Common myeloid progenitor, CD34-positive (primary cell): ENCODE results near the gene NFKBIB.

Experiments
- CTCF ChIA-PET: fragments of 350-600 bp; sonication (Branson Sonifier 250); formaldehyde crosslinking; loops from one replicate; lab custom pipeline; 2021; ENCODE audit warnings: antibody characterized with exemption; lab: Charles Lee
- POLR2A ChIA-PET: fragments of 350-600 bp; sonication (Branson Sonifier 250); formaldehyde crosslinking; loops from one replicate; lab custom pipeline; 2021; ENCODE audit warnings: antibody characterized with exemption; lab: Charles Lee
- DNase-seq, 3 donors: peaks; one replicate each; pipeline versions ENCODE4 v3.0.0 to v3.0.0-alpha.2; 2013
- H3K27ac ChIP-seq, 2 experiments: 1 replicate in 1 of 2; 2 replicates in 1 of 2; pipeline ENCODE4 v1.7.0; 2013; ENCODE audit warnings: inconsistent platforms in 2 of 2, low read length in 2 of 2, mild to moderate bottlenecking in 2 of 2, low read depth in 1 of 2, moderate library complexity in 1 of 2; ENCODE audit not compliant: severe bottlenecking in 2 of 2, insufficient read depth in 1 of 2, poor library complexity in 1 of 2
- H3K27me3 ChIP-seq, 5 experiments: replicated peaks in 2 of 5; 1 replicate in 3 of 5; 2 replicates in 2 of 5; pipeline versions ENCODE4 v1.6.1 to v1.7.0; 2013; ENCODE audit warnings: low read length in 4 of 5, mild to moderate bottlenecking in 2 of 5, moderate library complexity in 2 of 5, inconsistent platforms in 1 of 5; ENCODE audit not compliant: insufficient read depth in 5 of 5, control insufficient read depth in 4 of 5
- H3K36me3 ChIP-seq, 4 experiments: 1 replicate in 2 of 4; 2 replicates in 2 of 4; pipeline versions ENCODE4 v1.6.1 to v1.7.0; 2013; ENCODE audit warnings: low read length in 3 of 4, control low read depth in 1 of 4, mild to moderate bottlenecking in 1 of 4; ENCODE audit not compliant: control insufficient read depth in 4 of 4, insufficient read depth in 4 of 4
- H3K4me1 ChIP-seq, 4 experiments: 1 replicate in 3 of 4; 2 replicates in 1 of 4; pipeline versions ENCODE4 v1.6.1 to v1.7.1; 2013; ENCODE audit warnings: low read length in 3 of 4, mild to moderate bottlenecking in 3 of 4, control low read depth in 1 of 4, inconsistent platforms in 1 of 4, moderate library complexity in 1 of 4; ENCODE audit not compliant: control insufficient read depth in 4 of 4, insufficient read depth in 4 of 4; ENCODE audit errors: control extremely low read depth in 1 of 4
- H3K4me3 ChIP-seq, 7 experiments: 1 replicate in 4 of 7; 2 replicates in 3 of 7; pipeline versions ENCODE4 v1.5.1 to v1.7.0; 2013; ENCODE audit warnings: mild to moderate bottlenecking in 7 of 7, low read length in 6 of 7, moderate library complexity in 6 of 7, inconsistent platforms in 2 of 7, low read depth in 2 of 7, control low read depth in 1 of 7; ENCODE audit not compliant: insufficient read depth in 4 of 7, control insufficient read depth in 1 of 7; ENCODE audit errors: extremely low read depth in 1 of 7
- H3K9me3 ChIP-seq, 5 experiments: 1 replicate in 4 of 5; 2 replicates in 1 of 5; pipeline versions ENCODE4 v1.6.1 to v1.7.1; 2013; ENCODE audit warnings: low read length in 4 of 5, mild to moderate bottlenecking in 2 of 5, inconsistent platforms in 1 of 5, low read depth in 1 of 5, moderate library complexity in 1 of 5; ENCODE audit not compliant: control insufficient read depth in 4 of 5, insufficient read depth in 2 of 5; ENCODE audit errors: control extremely low read depth in 1 of 5
- WGBS: methylation state at CpG from one replicate; pipeline ENCODE4 v1.1.5; 2013; ENCODE audit not compliant: insufficient coverage; 5-methylcytosine and 5-hydroxymethylcytosine counted together

The NFKBIB gene

DNA sequence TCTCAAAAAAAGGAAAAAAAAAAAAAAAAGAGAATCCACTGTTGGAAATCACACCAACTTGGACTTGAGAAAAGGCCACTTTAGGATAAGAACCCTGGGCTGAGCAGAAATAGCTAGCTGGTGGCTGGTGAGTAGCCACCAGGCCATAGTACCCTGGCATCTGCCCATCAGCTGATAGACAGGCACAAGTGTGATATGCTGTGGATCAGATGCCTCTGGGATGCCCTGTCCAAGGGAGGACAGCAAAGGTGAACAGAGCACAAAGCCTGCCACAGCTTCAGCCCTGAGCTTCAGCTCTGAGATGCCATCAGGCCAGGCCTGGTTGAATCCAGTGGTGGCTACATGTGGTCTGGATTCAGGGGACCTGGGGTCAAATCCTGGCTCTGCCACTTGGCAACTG lies 9.1 kb upstream of the NFKBIB start:
- no peak overlapping the region for H3K27ac ChIP-seq
- no peaks in the 10 kb centered on the region for H3K27me3 ChIP-seq
- H3K4me3 ChIP-seq = no peak overlapping the region
- CTCF ChIA-PET = no interaction called here
- H3K4me1 ChIP-seq = peaks cover 0 to 10% (median 9%) of the 10 kb centered on the region in 4 experiments
- DNase-seq = no peak
- no peaks in the 10 kb centered on the region for H3K9me3 ChIP-seq
- POLR2A ChIA-PET = no interaction called here
- peaks cover 2 to 32% (median 24%) of the 10 kb centered on the region in 4 experiments for H3K36me3 ChIP-seq

DNA sequence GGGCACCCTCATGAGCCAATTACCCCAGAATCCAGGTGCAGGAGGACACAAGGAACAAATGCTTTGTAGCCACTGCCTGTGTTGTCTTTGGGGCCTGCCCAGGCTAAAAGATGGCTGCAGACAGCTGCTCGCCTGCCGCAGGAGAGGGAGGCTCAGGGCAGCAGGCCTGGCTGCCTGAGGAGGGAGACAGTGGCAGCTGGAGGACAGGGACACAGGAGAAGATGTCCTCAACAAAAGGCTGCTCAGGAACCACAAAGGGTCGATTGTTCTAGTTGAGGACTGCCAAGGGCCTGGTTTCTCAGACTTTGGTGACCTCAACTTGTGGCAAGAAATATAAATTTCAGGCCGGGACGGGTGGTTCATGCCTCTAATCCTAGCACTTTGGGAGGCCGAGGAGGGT lies 8.0 kb upstream of the NFKBIB start:
- no peak overlapping the region for H3K4me3 ChIP-seq
- peaks cover 0 to 10% (median 9%) of the 10 kb centered on the region in 4 experiments for H3K4me1 ChIP-seq
- no peak overlapping the region for H3K27ac ChIP-seq
- POLR2A ChIA-PET = no interaction called here
- CTCF ChIA-PET = interaction anchor here (1.0 to 1.2 kb wide), 2 partner anchors 9 to 13 kb away, joined by 3 to 4 read pairs; no protein-coding TSS in a partner anchor
- H3K36me3 ChIP-seq = peaks cover 2 to 32% (median 23%) of the 10 kb centered on the region in 4 experiments
- DNase-seq = no peak
- H3K27me3 ChIP-seq = no peaks in the 10 kb centered on the region
- WGBS = 98% methylated on average over 6 of the region's 6 CpGs
- no peaks in the 10 kb centered on the region for H3K9me3 ChIP-seq

DNA sequence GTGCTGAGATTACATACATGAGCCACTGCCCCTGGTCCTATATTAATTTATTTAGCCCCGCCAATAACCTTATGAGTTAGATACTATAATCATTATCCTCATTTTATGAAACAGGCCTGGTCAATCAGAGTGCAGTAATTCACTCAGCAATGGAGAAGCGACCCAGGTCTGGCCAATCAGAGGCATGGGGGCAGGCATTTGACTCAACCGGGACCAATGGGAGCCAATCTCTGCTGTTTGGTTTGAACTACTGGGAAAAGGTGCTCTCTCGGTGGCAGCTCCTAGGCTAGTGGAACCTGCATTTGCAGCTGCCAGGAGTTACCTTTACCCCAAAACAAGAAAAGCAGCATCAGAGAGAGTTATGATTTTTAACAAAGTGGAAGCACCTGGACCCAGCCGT lies 6.9 kb upstream of the NFKBIB start:
- CTCF ChIA-PET = interaction anchor here (1.0 kb wide), 1 partner anchor 24 kb away, joined by 3 read pairs; no protein-coding TSS in a partner anchor
- WGBS = 93% methylated on average over 4 of the region's 5 CpGs

DNA sequence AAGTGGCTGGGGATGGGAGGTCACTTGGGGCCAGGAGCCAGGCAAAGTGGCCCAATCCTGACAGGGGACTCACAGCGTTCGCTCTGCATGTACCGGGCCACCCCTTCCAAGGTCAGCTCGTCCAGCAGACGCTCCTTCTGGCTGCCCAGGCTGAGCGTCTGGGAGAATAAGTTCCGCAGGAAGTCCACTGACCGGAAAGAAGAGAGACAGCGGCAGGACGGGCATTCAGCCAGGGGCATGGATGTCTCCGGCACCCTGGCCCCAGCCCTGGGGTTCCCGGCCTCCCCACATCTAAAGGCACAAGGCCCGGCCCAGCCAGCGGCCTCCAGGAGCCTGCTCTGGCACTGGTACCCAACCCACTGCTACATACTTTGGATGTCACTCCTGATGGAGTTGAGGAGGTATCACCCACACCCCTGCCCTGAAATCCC lies 6.4 kb upstream of the NFKBIB start:
- Histone ChIP-seq H3K36me3 (peaks cover 2 to 29% (median 21%) of the 10 kb centered on the region in 4 experiments), H3K4me3 (no peak overlapping the region), H3K9me3 (no peaks in the 10 kb centered on the region), H3K4me1 (peaks cover 0 to 16% (median 11%) of the 10 kb centered on the region in 4 experiments), H3K27me3 (no peaks in the 10 kb centered on the region), H3K27ac (no peak overlapping the region)
- ChIA-PET POLR2A (interaction anchor here (0.6 kb wide), 1 partner anchor 51 kb away, joined by 3 read pairs; no protein-coding TSS in a partner anchor), CTCF (interaction anchor here (1.0 kb wide), 1 partner anchor 24 kb away, joined by 3 read pairs; no protein-coding TSS in a partner anchor)
- no peak for DNase-seq
- WGBS = 98% methylated on average over 11 of the region's 14 CpGs

More for the DNA sequence above, 6.9 kb upstream of the NFKBIB start:
- H3K27me3 ChIP-seq = no peaks in the 10 kb centered on the region
- peaks cover 2 to 32% (median 22%) of the 10 kb centered on the region in 4 experiments for H3K36me3 ChIP-seq
- H3K4me1 ChIP-seq = peaks cover 0 to 10% (median 9%) of the 10 kb centered on the region in 4 experiments
- H3K4me3 ChIP-seq = no peak overlapping the region
- no peaks in the 10 kb centered on the region for H3K9me3 ChIP-seq
- H3K27ac ChIP-seq = no peak overlapping the region
- no peak for DNase-seq
- POLR2A ChIA-PET = no interaction called here

DNA sequence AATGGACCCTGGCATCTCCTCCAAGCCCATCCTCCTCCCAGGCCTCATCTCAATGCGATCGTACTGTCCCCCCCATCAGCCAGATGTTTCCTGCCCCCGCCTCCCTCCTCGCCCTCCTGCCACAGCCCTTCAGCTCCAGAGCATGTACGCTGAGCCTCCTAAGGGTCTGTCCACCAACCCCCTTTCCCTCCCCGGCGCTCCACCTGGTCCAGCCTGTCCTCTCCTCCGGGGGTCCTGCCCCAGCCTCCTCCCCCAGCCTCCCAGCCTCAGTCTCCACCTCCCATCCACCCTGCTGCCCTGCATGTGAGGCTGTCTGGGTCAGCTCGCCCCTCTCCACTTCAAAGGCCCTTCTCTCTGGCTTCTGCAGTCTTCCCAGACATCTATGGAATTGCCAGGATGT lies 4.8 kb upstream of the NFKBIB start:
- Histone ChIP-seq H3K9me3 (no peaks in the 10 kb centered on the region), H3K27me3 (no peaks in the 10 kb centered on the region), H3K4me1 (peaks cover 0 to 25% (median 20%) of the 10 kb centered on the region in 4 experiments), H3K4me3 (no peak overlapping the region), H3K27ac (peak overlapping the region in 1 of 2 experiments; percentile 43), H3K36me3 (peaks cover 0 to 14% (median 8%) of the 10 kb centered on the region in 4 experiments)
- POLR2A ChIA-PET = interaction anchor here (0.7 kb wide), 1 partner anchor 723 kb away, joined by 7 read pairs; no protein-coding TSS in a partner anchor
- no peak for DNase-seq
- 43% methylated on average over 9 of the region's 9 CpGs for WGBS
- CTCF ChIA-PET = interaction anchor here (1.2 to 1.7 kb wide), 3 partner anchors 24 to 35 kb away, joined by 3 to 5 read pairs (median 3); partner anchors contain the start of genes MRPS12 and SARS2

DNA sequence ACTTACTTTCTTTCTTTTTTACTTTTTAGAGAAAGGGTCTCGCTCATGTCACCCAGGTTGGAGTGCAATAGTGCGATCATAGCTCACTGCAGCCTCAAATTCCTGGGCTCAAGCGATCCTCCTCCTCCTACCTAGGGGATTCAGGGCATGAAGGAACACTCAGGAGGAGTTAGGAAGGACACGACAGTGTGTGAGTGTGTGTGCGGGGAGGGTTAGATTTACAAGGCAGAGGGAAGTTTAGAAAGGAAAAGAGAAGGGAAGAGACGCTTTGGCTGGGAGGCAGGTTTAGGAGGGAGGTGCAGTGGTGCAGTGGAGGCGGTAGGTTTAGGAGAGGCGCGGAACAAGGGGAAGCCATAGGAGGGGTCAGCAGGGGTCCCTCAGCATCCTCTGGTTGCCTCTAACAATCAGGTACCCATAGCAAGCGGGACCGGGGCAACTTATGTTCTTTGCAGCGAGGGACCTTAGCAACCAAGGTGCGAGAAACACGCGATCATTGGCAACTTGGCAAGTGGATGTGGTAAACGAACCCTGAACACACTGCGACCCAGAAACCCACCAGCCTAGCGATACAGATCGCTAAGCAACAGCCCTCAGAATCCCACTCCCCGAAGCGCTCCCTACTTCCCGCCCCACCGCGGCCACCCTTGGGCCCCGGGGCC lies 852 bp upstream of the NFKBIB start:
- no peaks in the 10 kb centered on the region for H3K27me3 ChIP-seq
- no peak for DNase-seq
- POLR2A ChIA-PET = interaction anchor here (1.1 kb wide), 1 partner anchor 50 kb away, joined by 3 read pairs; no protein-coding TSS in a partner anchor
- peak overlapping the region; percentile 64 to 96 for H3K27ac ChIP-seq
- 4% methylated on average over 21 of the region's 25 CpGs for WGBS
- peak overlapping the region; percentile 50 to 95 (median 83) for H3K4me3 ChIP-seq
- H3K9me3 ChIP-seq = no peaks in the 10 kb centered on the region
- CTCF ChIA-PET = no interaction called here
- H3K4me1 ChIP-seq = peaks cover 0 to 32% (median 25%) of the 10 kb centered on the region in 4 experiments
- H3K36me3 ChIP-seq = no peaks in the 10 kb centered on the region
